Gastroesophageal sphincter (tissue), 4 donors: Measurements from ENCODE around the gene CLDN5. TPM values are rescaled to one million over a fixed set of nuclear protein-coding genes. Genes with fewer than 3 reads are reported as not detected.
A peak's percentile ranks its signal among the peaks of the same experiment; 100 is the strongest.

ENCODE experiments used
- ATAC-seq: fragments of 150-250 bp; one replicate; pipeline ENCODE4 v1.9.1; 2016; ENCODE audit warnings: mild to moderate bottlenecking, moderate library complexity
- H3K27ac ChIP-seq, 4 donors: fragments of 200-600 bp; sonication (generic) in 3 of 4; 1 replicate in 3 of 4; 2 replicates in 1 of 4; pipeline ENCODE4 v1.5.1; 2016 to 2019
- H3K27me3 ChIP-seq: fragments of 200-600 bp; sonication (generic); one replicate; pipeline ENCODE4 v1.5.1; 2019
- H3K36me3 ChIP-seq, 2 donors: fragments of 200-600 bp; sonication (generic); one replicate each; pipeline ENCODE4 v1.5.1; 2019; ENCODE audit warnings: control low read depth in 1 of 2
- H3K4me1 ChIP-seq, 3 donors: fragments of 200-600 bp; sonication (generic); 1 replicate in 2 of 3; 2 replicates in 1 of 3; pipeline ENCODE4 v1.5.1; 2016 to 2019; ENCODE audit warnings: control low read depth in 2 of 3
- H3K4me3 ChIP-seq, 2 donors: fragments of 200-600 bp; sonication (generic); one replicate each; pipeline ENCODE4 v1.5.1; 2019; ENCODE audit warnings: mild to moderate bottlenecking in 1 of 2, moderate library complexity in 1 of 2
- H3K9me3 ChIP-seq, 3 donors: fragments of 200-600 bp; sonication (generic); one replicate each; pipeline ENCODE4 v1.5.1; 2017 to 2019; ENCODE audit warnings: control low read depth in 2 of 3
- CTCF ChIP-seq, 4 experiments: fragments of 200-600 bp in 2 of 4; fragments of 450-650 bp in 2 of 4; sonication (generic) in 1 of 4; IDR thresholded peaks; one replicate each; pipeline ENCODE4 v1.5.1; 2017 to 2019; ENCODE audit warnings: antibody characterized with exemption in 4 of 4, mild to moderate bottlenecking in 2 of 4, moderate library complexity in 2 of 4
- EP300 ChIP-seq: sonication (generic); formaldehyde crosslinking; IDR thresholded peaks from one replicate; pipeline ENCODE4 v1.6.1; 2017; ENCODE audit warnings: antibody characterized with exemption, mild to moderate bottlenecking
- POLR2A ChIP-seq, 2 donors: fragments of 450-650 bp; IDR thresholded peaks; one replicate each; pipeline ENCODE4 v1.6.1; 2017; ENCODE audit warnings: antibody characterized with exemption in 2 of 2, mild to moderate bottlenecking in 2 of 2, moderate library complexity in 1 of 2
- POLR2AphosphoS5 ChIP-seq: sonication (generic); formaldehyde crosslinking; IDR thresholded peaks from one replicate; pipeline ENCODE4 v1.6.1; 2017; ENCODE audit warnings: antibody characterized with exemption
- WGBS, 2 donors: methylation state at CpG; one replicate each; pipeline ENCODE4 v1.1.5; 2018; ENCODE audit warnings: low coverage in 1 of 2; 5-methylcytosine and 5-hydroxymethylcytosine counted together
- total RNA-seq, 4 donors: library from RNA; depleted of rRNA; stranded (reverse); fragments of >200 nt; gene quantifications; one replicate each; pipeline ENCODE4 v1.1.0, GENCODE V29; 2016

The CLDN5 gene
- total RNA-seq, 4 donors from 2014 or later, result 29.6 to 149 (median 93.3) TPM

DNA sequence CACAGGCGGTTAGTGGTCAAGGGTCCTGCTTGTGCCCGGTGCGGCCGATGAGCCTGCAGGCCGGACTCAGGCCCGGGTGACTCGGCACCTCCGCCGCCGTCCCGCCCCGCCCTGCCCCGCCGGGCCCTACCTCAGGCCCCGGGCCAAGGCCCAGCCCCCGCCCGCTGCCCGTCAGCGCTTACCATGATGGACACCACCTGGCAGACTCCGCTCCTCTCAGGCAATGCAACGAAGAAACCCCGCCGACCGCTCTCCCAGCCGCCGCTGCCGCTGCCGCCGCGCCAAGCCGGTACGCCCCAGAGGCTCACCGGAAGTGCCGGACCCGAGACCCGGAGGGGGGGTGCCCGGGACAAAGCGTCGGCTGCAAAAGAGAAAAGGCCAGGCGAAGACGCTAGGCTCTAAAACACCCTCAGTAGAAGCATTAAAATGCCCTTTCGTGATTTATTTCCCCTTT, 45.3 kb downstream of the CLDN5 start, which contains the start of gene UFD1:
UFD1 (minus strand) TSS at position 293 of the 454 bp plus-strand sequence; CDS start at position 185, 108 bp downstream.
- no peaks in the 10 kb centered on the region for H3K9me3 ChIP-seq
- peak; percentile 82 for ATAC-seq
- H3K4me3 ChIP-seq, result peak within 1 kb of the TSS; percentile 80 to 92
- peaks cover 0 to 13% of the 10 kb centered on the region in 2 donors for H3K36me3 ChIP-seq
- TF ChIP-seq EP300 (no peak), POLR2AphosphoS5 (peak; percentile 75), POLR2A (IDR thresholded peaks at IDR 0.05) (peak; percentile 21 to 47), CTCF (IDR thresholded peaks at IDR 0.05) (no peak)
- WGBS, 2 donors, result 0% methylated on average over 2 to 4 of the region's 42 CpGs
- no peaks in the 10 kb centered on the region for H3K27me3 ChIP-seq
- H3K4me1 ChIP-seq, result peaks cover 0 to 39% (median 20%) of the 10 kb centered on the region in 3 donors
- H3K27ac ChIP-seq, result peak within 1 kb of the TSS; percentile 88 to 97 (median 91)

DNA sequence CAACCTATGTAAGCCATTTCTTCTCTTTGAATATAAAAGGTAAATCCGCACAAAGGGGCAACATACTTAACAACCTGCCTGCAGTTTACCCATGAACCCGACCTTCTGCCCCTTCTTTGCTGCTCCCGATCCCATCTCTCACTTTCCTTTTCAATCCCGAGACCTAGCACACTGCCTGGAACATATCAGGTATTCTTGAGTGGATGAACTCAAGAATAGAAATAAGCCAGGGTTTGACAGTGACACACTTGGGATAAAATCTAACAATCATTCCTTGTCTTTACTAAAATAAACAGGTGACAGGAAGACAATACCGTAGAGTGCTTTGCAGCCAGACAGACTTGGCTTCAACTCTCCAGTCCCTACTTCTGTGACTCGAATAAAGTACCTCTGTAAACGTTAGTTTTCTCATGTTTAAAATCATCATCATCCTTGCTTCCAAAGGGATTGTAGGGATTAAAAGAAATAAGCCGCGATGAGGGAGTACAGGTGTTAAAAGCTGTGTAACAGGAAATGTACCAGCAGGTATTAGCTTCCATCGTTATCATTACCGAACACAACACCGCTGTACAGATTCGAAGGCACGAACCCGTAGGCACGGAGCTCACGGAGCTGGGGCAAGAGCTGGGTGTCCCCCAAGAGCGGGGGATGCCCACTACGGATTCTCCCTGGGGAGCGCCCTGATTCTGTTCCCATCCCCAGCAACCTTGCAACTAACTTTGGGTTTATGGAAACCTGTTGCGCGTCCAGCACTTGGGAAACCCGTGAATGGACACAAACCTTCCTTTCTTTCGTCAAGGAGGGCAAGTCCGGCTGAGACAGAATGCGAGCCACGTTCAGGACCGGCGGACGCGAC, 45.9 kb downstream of the CLDN5 start:
- peak overlapping the region; percentile 88 to 97 (median 91) for H3K27ac ChIP-seq

DNA sequence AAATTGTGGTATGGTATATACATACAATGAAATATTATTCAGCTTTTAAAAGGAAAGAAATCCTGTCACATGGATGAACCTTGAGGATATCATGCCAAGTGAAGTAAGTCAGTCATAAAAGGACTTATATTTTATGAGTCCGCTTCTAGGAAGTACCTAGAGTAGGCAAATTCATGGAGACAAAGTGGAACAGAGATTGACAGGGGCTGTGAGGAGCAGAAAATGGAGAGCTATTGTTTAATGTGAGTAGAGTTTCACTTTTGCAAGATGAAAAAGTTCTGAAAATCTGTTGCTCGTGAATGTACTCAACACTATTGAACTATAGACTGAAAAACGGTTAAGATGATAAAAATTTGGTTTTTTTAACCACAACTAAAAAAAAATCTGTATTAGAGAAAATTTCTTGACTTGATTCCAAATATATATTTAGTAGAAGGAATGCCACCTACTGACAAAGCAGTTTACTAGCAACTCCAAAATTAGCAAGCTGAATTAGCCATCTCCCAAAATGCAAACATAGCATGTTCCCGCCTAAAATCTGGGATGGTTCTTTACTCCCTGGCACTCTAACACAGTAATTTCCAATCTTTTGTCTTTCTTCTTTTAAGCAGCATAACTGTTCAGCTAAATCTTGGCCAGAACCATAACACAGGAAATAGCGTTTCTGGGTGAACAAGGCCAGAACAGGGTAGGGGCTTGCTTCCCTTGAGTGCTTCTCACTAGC, 46.7 kb downstream of the CLDN5 start:
- H3K4me3 ChIP-seq, result peak overlapping the region; percentile 80 to 92
- peaks cover 0 to 28% of the 10 kb centered on the region in 2 donors for H3K36me3 ChIP-seq
- no peak for TF ChIP-seq POLR2A (IDR thresholded peaks at IDR 0.05)
- no peak for TF ChIP-seq EP300
- TF ChIP-seq POLR2AphosphoS5, result no peak
- TF ChIP-seq CTCF (IDR thresholded peaks at IDR 0.05), result no peak
- H3K27me3 ChIP-seq, result no peaks in the 10 kb centered on the region
- H3K27ac ChIP-seq, result peak overlapping the region in 3 of 4 donors; percentile 90 to 97 (median 92)
- WGBS, 2 donors, result 23% methylated on average over 5 of the region's 5 CpGs
- H3K9me3 ChIP-seq, result no peaks in the 10 kb centered on the region
- peaks cover 0 to 39% (median 20%) of the 10 kb centered on the region in 3 donors for H3K4me1 ChIP-seq
- ATAC-seq, result no peak

More for the DNA sequence above, 45.9 kb downstream of the CLDN5 start:
- WGBS, 2 donors, result 2 to 3% methylated on average over 10 to 18 of the region's 31 CpGs
- Histone ChIP-seq H3K36me3 (peaks cover 0 to 20% of the 10 kb centered on the region in 2 donors), H3K4me1 (peaks cover 0 to 39% (median 20%) of the 10 kb centered on the region in 3 donors), H3K9me3 (no peaks in the 10 kb centered on the region), H3K27me3 (no peaks in the 10 kb centered on the region), H3K4me3 (peak overlapping the region; percentile 80 to 92)
- ATAC-seq, result no peak
- no peak for TF ChIP-seq CTCF (IDR thresholded peaks at IDR 0.05)
- TF ChIP-seq POLR2AphosphoS5, result no peak
- no peak for TF ChIP-seq POLR2A (IDR thresholded peaks at IDR 0.05)
- no peak for TF ChIP-seq EP300

DNA sequence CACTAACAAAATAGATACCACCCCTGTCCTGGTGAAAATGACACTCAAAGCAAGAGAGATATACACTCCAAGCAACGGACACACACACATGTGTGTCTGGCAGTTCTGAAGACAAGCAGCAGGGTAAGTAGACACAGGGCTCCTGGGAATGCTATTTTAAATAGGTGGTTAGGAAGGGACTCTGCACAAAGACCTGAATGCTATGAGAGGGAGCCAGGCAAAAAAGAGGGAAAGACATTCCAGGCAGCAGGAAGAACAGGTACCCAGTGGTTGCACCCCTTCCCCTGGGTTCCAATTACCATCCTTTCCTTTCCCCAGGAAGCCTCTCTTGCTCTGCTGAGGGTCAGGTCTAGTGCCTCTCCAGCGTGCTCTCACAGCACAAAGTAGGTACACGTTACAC, 48.2 kb downstream of the CLDN5 start:
- Histone ChIP-seq H3K4me1 (peaks cover 0 to 39% (median 20%) of the 10 kb centered on the region in 3 donors), H3K27ac (peak overlapping the region in 2 of 4 donors; percentile 4 to 35)
- WGBS, 2 donors, result 21 to 62% methylated on average over 2 to 3 of the region's 3 CpGs

More for the DNA sequence above, 48.2 kb downstream of the CLDN5 start:
- TF ChIP-seq CTCF (IDR thresholded peaks at IDR 0.05) (no peak), POLR2A (IDR thresholded peaks at IDR 0.05) (no peak), EP300 (no peak), POLR2AphosphoS5 (no peak)
- ATAC-seq, result no peak
- peaks cover 0 to 42% of the 10 kb centered on the region in 2 donors for H3K36me3 ChIP-seq
- H3K9me3 ChIP-seq, result no peaks in the 10 kb centered on the region
- H3K27me3 ChIP-seq, result no peaks in the 10 kb centered on the region
- no peak overlapping the region for H3K4me3 ChIP-seq
